Esophagus squamous epithelium (tissue), 5 donors: ENCODE results near the gene MOB2. TPM values are rescaled to one million over a fixed set of nuclear protein-coding genes. Genes with fewer than 3 reads are reported as not detected.

ENCODE experiments used
- DNase-seq: peaks from one replicate; lab custom pipeline; 2025; lab: John Stamatoyannopoulos, UW
- H3K27ac ChIP-seq, 4 donors: fragments of 200-600 bp; sonication (generic); one replicate each; pipeline ENCODE4 v1.5.1; 2016 to 2019; ENCODE audit warnings: mild to moderate bottlenecking in 1 of 4
- H3K27me3 ChIP-seq, 4 donors: fragments of 200-600 bp; sonication (generic); 1 replicate in 3 of 4; 2 replicates in 1 of 4; pipeline versions ENCODE4 v1.5.1 to v1.6.0; 2017 to 2021; ENCODE audit warnings: antibody characterized with exemption in 1 of 4
- H3K36me3 ChIP-seq, 3 donors: fragments of 200-600 bp; sonication (generic); one replicate each; pipeline ENCODE4 v1.5.1; 2016 to 2019
- H3K4me1 ChIP-seq, 3 donors: fragments of 200-600 bp; sonication (generic); one replicate each; pipeline ENCODE4 v1.5.1; 2017 to 2019
- H3K4me3 ChIP-seq, 4 donors: fragments of 200-600 bp; sonication (generic); 1 replicate in 3 of 4; 2 replicates in 1 of 4; pipeline ENCODE4 v1.5.1; 2016 to 2019; ENCODE audit warnings: mild to moderate bottlenecking in 2 of 4, moderate library complexity in 1 of 4
- H3K9me3 ChIP-seq, 3 donors: fragments of 200-600 bp; sonication (generic); one replicate each; pipeline ENCODE4 v1.5.1; 2016 to 2019
- CTCF ChIP-seq, 6 experiments: fragments of 450-650 bp in 4 of 6; fragments of 200-600 bp in 2 of 6; sonication (generic) in 2 of 6; IDR thresholded peaks; one replicate each; pipeline ENCODE4 v1.5.1; 2016 to 2019; ENCODE audit warnings: antibody characterized with exemption in 6 of 6, mild to moderate bottlenecking in 4 of 6, moderate library complexity in 4 of 6
- POLR2A ChIP-seq, 4 donors: fragments of 450-650 bp; IDR thresholded peaks; one replicate each; pipeline ENCODE4 v1.6.1; 2017; ENCODE audit warnings: antibody characterized with exemption in 4 of 4, mild to moderate bottlenecking in 4 of 4, moderate library complexity in 3 of 4
- WGBS, 2 donors: methylation state at CpG; one replicate each; pipeline ENCODE4 v1.1.5; 2018; 5-methylcytosine and 5-hydroxymethylcytosine counted together
- intact Hi-C: fragments of 100-400 bp; cut with DNase I; formaldehyde crosslinking; loops from one replicate; pipeline ENCODE4 v1.15.0; 2022
- total RNA-seq, 4 donors: library from RNA; depleted of rRNA; stranded (reverse); fragments of >200 nt; gene quantifications; one replicate each; pipeline ENCODE4 v1.1.0, GENCODE V29; 2016
- donor health status: DM: yes; HTN: yes; CAD: no.

The MOB2 gene
- total RNA-seq, 4 donors from 2014 or later, result 21.5 to 45.0 (median 30.1) TPM

- peaks cover 5 to 40% (median 6%) of the 10 kb centered on the region in 3 donors for H3K36me3 ChIP-seq
- H3K27ac ChIP-seq, result peak overlapping the region; percentile 80 to 87 (median 84)
- H3K4me1 ChIP-seq, result peaks cover 33 to 97% (median 72%) of the 10 kb centered on the region in 3 donors
- no peak for DNase-seq
- intact Hi-C loops, result no loop called here
- 40 to 48% methylated on average over 10 to 19 of the region's 20 CpGs for WGBS, 2 donors
- peaks cover 0 to under 1% (median 0%) of the 10 kb centered on the region in 4 donors for H3K27me3 ChIP-seq
- no peak for TF ChIP-seq CTCF (IDR thresholded peaks at IDR 0.05)
- no peak for TF ChIP-seq POLR2A (IDR thresholded peaks at IDR 0.05)
- H3K4me3 ChIP-seq, result peak overlapping the region in 1 of 4 donors; percentile 10
- H3K9me3 ChIP-seq, result no peaks in the 10 kb centered on the region
Observed at GRCh38 chr11:1532606-1533341, 46.2 kb upstream of the MOB2 start.

- WGBS, 2 donors, result 21 to 50% methylated on average over 5 to 10 of the region's 17 CpGs
- TF ChIP-seq CTCF (IDR thresholded peaks at IDR 0.05), result no peak
- no peak for TF ChIP-seq POLR2A (IDR thresholded peaks at IDR 0.05)
- DNase-seq, result no peak
- intact Hi-C loops, result no loop called here
- peaks cover 5 to 40% (median 6%) of the 10 kb centered on the region in 3 donors for H3K36me3 ChIP-seq
- peak overlapping the region in 1 of 4 donors; percentile 10 for H3K4me3 ChIP-seq
- H3K4me1 ChIP-seq, result peaks cover 33 to 92% (median 68%) of the 10 kb centered on the region in 3 donors
- H3K27me3 ChIP-seq, result no peaks in the 10 kb centered on the region
- peak overlapping the region; percentile 80 to 87 (median 84) for H3K27ac ChIP-seq
- H3K9me3 ChIP-seq, result no peaks in the 10 kb centered on the region
Observed at GRCh38 chr11:1532014-1532586, 45.5 kb upstream of the MOB2 start.

- Histone ChIP-seq H3K36me3 (peaks cover 5 to 40% (median 6%) of the 10 kb centered on the region in 3 donors), H3K4me1 (peaks cover 33 to 92% (median 63%) of the 10 kb centered on the region in 3 donors), H3K27ac (peak overlapping the region; percentile 80 to 87 (median 84)), H3K4me3 (peak overlapping the region in 1 of 4 donors; percentile 10), H3K27me3 (no peaks in the 10 kb centered on the region), H3K9me3 (no peaks in the 10 kb centered on the region)
- WGBS, 2 donors, result 45 to 47% methylated on average over 10 to 12 of the region's 12 CpGs
- no peak for DNase-seq
- TF ChIP-seq POLR2A (IDR thresholded peaks at IDR 0.05) (no peak), CTCF (IDR thresholded peaks at IDR 0.05) (peak in 2 of 6 experiments; percentile 41 to 60)
- intact Hi-C loops, result no loop called here
Observed at GRCh38 chr11:1531449-1532013, 45.0 kb upstream of the MOB2 start.

GRCh38 chr11:1530686-1531448 is 44.3 kb upstream of the MOB2 start:
- DNase-seq, result no peak
- Histone ChIP-seq H3K4me1 (peaks cover 33 to 90% (median 60%) of the 10 kb centered on the region in 3 donors), H3K9me3 (no peaks in the 10 kb centered on the region), H3K27me3 (no peaks in the 10 kb centered on the region), H3K36me3 (peaks cover 5 to 36% (median 6%) of the 10 kb centered on the region in 3 donors), H3K27ac (peak overlapping the region; percentile 80 to 87 (median 84)), H3K4me3 (no peak overlapping the region)
- WGBS, 2 donors, result 72 to 76% methylated on average over 7 of the region's 19 CpGs
- intact Hi-C loops, result no loop called here
- no peak for TF ChIP-seq CTCF (IDR thresholded peaks at IDR 0.05)
- TF ChIP-seq POLR2A (IDR thresholded peaks at IDR 0.05), result no peak
